H1 (cell line): ENCODE measurements around the gene DPEP1. TPM values are rescaled to one million over a fixed set of nuclear protein-coding genes. Genes with fewer than 3 reads are reported as not detected.

ENCODE experiments used
- CBX5 ChIP-seq: fragments of 300-800, 300-1000 bp; sonication (generic); IDR thresholded peaks from 2 replicates; pipeline ENCODE4 v1.7.1; 2016; ENCODE audit warnings: antibody characterized with exemption, low read length, low read depth
- JUND ChIP-seq: IDR thresholded peaks from 2 replicates; pipeline ENCODE4 v1.6.1; 2011; ENCODE audit warnings: mild to moderate bottlenecking, improper control_type of control experiment, low read length
- TAF7 ChIP-seq: optimal IDR thresholded peaks from 2 replicates; pipeline ENCODE3; 2011; ENCODE audit warnings: low read depth, mild to moderate bottlenecking, inconsistent platforms, low read length, moderate library complexity, borderline replicate concordance
- polyA plus RNA-seq, 7 experiments: library from polyadenylated mRNA; depleted of rRNA in 3 of 7; stranded (reverse) in 5 of 7; unstranded in 2 of 7; fragments of >200 nt in 5 of 7; fragments of 200-250 nt in 2 of 7; gene quantifications; 1 replicate in 5 of 7; 2 replicates in 1 of 7; 4 replicates in 1 of 7; pipeline versions ENCODE4 v1.2.1 to v1.2.3, GENCODE V29; 2011 to 2013; ENCODE audit warnings: missing spikeins in 2 of 7, mixed read lengths in 2 of 7
- total RNA-seq: library from RNA; stranded (reverse); fragmentation: NEBNext Ultra II Directional; extraction: Animal tissue kit (Norgen Biotek cat#: 25700); gene quantifications from 2 replicates; pipeline ENCODE4 v1.2.1, GENCODE V29; 2021
- TF ChIP-seq, protein P1 (sequence below): fragments of 300-600 bp; sonication (generic); IDR thresholded peaks from 2 replicates; pipeline ENCODE4 v1.7.1; 2012; ENCODE audit warnings: low read length, moderate library complexity, mild to moderate bottlenecking, inconsistent platforms; ENCODE audit not compliant: insufficient replicate concordance

Gene DPEP1
- total and polyA plus RNA-seq, 2 of the 8 experiments (the other 6 are each of a cell fraction or from before 2014, with no cell fraction given), result 2.8 to 3.1 TPM

DNA sequence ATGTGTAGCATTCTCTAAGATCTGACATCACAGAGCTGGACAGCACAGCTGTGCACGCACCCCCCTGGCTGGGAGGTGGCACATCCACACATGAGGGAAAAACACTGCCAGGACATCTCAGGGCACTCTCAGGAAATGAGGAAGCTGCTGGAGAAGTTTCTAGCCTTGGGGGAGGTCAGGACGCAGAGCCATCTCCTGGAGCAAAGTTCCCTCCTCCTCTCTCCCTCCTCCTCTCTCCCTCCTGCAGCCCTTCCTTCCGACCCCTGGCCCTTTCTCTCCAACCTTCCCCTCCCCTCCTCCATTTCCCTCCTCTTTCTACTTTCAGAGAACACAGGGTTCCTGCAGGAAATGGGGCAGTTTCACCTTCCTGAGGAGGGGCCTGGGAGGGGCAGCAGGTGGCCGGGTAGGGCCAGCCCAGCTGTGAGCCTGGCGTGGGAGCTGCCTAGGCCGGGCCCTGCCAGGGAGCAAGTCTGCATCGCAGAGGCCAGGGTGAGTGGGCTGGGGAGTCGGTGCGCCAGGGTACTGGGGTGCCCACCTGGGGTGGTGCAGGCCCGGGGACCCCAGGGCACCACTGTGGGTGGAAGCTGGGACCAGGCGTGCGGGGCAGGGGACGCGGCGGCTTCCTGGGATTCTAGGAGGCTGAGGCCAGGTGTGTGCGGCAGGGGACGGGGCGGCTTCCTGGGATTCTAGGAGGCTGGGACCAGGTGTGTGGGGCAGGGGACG, at the start of gene DPEP1 (continued):
- TF ChIP-seq, protein P1, sequence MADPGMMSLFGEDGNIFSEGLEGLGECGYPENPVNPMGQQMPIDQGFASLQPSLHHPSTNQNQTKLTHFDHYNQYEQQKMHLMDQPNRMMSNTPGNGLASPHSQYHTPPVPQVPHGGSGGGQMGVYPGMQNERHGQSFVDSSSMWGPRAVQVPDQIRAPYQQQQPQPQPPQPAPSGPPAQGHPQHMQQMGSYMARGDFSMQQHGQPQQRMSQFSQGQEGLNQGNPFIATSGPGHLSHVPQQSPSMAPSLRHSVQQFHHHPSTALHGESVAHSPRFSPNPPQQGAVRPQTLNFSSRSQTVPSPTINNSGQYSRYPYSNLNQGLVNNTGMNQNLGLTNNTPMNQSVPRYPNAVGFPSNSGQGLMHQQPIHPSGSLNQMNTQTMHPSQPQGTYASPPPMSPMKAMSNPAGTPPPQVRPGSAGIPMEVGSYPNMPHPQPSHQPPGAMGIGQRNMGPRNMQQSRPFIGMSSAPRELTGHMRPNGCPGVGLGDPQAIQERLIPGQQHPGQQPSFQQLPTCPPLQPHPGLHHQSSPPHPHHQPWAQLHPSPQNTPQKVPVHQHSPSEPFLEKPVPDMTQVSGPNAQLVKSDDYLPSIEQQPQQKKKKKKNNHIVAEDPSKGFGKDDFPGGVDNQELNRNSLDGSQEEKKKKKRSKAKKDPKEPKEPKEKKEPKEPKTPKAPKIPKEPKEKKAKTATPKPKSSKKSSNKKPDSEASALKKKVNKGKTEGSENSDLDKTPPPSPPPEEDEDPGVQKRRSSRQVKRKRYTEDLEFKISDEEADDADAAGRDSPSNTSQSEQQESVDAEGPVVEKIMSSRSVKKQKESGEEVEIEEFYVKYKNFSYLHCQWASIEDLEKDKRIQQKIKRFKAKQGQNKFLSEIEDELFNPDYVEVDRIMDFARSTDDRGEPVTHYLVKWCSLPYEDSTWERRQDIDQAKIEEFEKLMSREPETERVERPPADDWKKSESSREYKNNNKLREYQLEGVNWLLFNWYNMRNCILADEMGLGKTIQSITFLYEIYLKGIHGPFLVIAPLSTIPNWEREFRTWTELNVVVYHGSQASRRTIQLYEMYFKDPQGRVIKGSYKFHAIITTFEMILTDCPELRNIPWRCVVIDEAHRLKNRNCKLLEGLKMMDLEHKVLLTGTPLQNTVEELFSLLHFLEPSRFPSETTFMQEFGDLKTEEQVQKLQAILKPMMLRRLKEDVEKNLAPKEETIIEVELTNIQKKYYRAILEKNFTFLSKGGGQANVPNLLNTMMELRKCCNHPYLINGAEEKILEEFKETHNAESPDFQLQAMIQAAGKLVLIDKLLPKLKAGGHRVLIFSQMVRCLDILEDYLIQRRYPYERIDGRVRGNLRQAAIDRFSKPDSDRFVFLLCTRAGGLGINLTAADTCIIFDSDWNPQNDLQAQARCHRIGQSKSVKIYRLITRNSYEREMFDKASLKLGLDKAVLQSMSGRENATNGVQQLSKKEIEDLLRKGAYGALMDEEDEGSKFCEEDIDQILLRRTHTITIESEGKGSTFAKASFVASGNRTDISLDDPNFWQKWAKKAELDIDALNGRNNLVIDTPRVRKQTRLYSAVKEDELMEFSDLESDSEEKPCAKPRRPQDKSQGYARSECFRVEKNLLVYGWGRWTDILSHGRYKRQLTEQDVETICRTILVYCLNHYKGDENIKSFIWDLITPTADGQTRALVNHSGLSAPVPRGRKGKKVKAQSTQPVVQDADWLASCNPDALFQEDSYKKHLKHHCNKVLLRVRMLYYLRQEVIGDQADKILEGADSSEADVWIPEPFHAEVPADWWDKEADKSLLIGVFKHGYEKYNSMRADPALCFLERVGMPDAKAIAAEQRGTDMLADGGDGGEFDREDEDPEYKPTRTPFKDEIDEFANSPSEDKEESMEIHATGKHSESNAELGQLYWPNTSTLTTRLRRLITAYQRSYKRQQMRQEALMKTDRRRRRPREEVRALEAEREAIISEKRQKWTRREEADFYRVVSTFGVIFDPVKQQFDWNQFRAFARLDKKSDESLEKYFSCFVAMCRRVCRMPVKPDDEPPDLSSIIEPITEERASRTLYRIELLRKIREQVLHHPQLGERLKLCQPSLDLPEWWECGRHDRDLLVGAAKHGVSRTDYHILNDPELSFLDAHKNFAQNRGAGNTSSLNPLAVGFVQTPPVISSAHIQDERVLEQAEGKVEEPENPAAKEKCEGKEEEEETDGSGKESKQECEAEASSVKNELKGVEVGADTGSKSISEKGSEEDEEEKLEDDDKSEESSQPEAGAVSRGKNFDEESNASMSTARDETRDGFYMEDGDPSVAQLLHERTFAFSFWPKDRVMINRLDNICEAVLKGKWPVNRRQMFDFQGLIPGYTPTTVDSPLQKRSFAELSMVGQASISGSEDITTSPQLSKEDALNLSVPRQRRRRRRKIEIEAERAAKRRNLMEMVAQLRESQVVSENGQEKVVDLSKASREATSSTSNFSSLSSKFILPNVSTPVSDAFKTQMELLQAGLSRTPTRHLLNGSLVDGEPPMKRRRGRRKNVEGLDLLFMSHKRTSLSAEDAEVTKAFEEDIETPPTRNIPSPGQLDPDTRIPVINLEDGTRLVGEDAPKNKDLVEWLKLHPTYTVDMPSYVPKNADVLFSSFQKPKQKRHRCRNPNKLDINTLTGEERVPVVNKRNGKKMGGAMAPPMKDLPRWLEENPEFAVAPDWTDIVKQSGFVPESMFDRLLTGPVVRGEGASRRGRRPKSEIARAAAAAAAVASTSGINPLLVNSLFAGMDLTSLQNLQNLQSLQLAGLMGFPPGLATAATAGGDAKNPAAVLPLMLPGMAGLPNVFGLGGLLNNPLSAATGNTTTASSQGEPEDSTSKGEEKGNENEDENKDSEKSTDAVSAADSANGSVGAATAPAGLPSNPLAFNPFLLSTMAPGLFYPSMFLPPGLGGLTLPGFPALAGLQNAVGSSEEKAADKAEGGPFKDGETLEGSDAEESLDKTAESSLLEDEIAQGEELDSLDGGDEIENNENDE, result no peak
- TF ChIP-seq CBX5 (no peak), JUND (no peak), TAF7 (no peak)
